K562 (cell line): ENCODE data around the gene NAGS.

Experiments
- CEBPB ChIP-seq: fragments of 450-650 bp; IDR thresholded peaks from 2 replicates; pipeline ENCODE4 v1.6.1; 2016; ENCODE audit warnings: missing genetic modification characterization, missing compliant biosample characterization
- CREB1 ChIP-seq, 2 experiments: sonication (generic) in 1 of 2; formaldehyde crosslinking in 1 of 2; IDR thresholded peaks; 2 replicates each; pipeline versions ENCODE4 v1.6.1 to v1.8.0; 2012 to 2022; ENCODE audit warnings: inconsistent platforms in 1 of 2, mild to moderate bottlenecking in 1 of 2, missing genetic modification reagents in 1 of 2, moderate library complexity in 1 of 2
- ELF4 ChIP-seq: fragments of 450-650 bp; formaldehyde crosslinking; IDR thresholded peaks from 2 replicates; pipeline ENCODE4 v1.4.0; 2022; ENCODE audit warnings: missing genetic modification characterization
- KDM2B ChIP-seq: fragments of 250-450 bp; sonication (Bioruptor Pico); IDR thresholded peaks from 2 replicates; pipeline ENCODE4 v1.8.0; 2021; ENCODE audit warnings: mild to moderate bottlenecking, moderate library complexity
- KLF10 ChIP-seq: fragments of 250-450 bp; sonication (Bioruptor Pico); IDR thresholded peaks from 2 replicates; pipeline ENCODE4 v1.6.1; 2021; ENCODE audit warnings: matching md5 sums
- NCOA2 ChIP-seq, 2 experiments: fragments of 450-650 bp; IDR thresholded peaks; 2 replicates each; pipeline ENCODE4 v1.6.1; 2018; ENCODE audit warnings: mild to moderate bottlenecking in 2 of 2, moderate library complexity in 1 of 2; ENCODE audit not compliant: partially characterized antibody in 2 of 2
- POLR2A ChIP-seq: fragments of 450-650 bp; conservative IDR thresholded peaks from 2 replicates; pipeline ENCODE4 v1.6.1; 2016
- RAD21 ChIP-seq, 2 experiments: fragments of 250-450 bp in 1 of 2; fragments of 450-650 bp in 1 of 2; sonication (Bioruptor Pico) in 1 of 2; formaldehyde crosslinking in 1 of 2; IDR thresholded peaks in 1 of 2; conservative IDR thresholded peaks in 1 of 2; 2 replicates each; pipeline versions ENCODE4 v1.4.0 to v1.8.0; 2020 to 2022; ENCODE audit warnings: mild to moderate bottlenecking in 2 of 2, moderate library complexity in 1 of 2
- ZBTB8A ChIP-seq: fragments of 450-650 bp; IDR thresholded peaks from 2 replicates; pipeline ENCODE4 v1.6.1; 2018; ENCODE audit warnings: mild to moderate bottlenecking, moderate library complexity; ENCODE audit not compliant: partially characterized antibody
- TF ChIP-seq, protein P1 (sequence below), 3 experiments: IDR thresholded peaks in 2 of 3; conservative IDR thresholded peaks in 1 of 3; 2 replicates each; pipeline ENCODE4 v1.5.1; 2011 to 2012; ENCODE audit warnings: low read length in 3 of 3, mild to moderate bottlenecking in 3 of 3, control low read depth in 2 of 3, improper control_type of control experiment in 1 of 3, inconsistent platforms in 1 of 3, low read depth in 1 of 3, mixed read lengths in 1 of 3, moderate library complexity in 1 of 3; ENCODE audit not compliant: insufficient read depth in 2 of 3
- TF ChIP-seq, protein P2 (sequence below): sonication (generic); formaldehyde crosslinking; IDR thresholded peaks from 2 replicates; pipeline ENCODE4 v1.9.0; 2022; ENCODE audit warnings: mild to moderate bottlenecking, missing genetic modification reagents
- TF ChIP-seq, protein P3 (sequence below): fragments of 450-650 bp; formaldehyde crosslinking; IDR thresholded peaks from 2 replicates; pipeline ENCODE4 v1.4.0; 2020; ENCODE audit warnings: mild to moderate bottlenecking, moderate library complexity
- TF ChIP-seq, protein P4 (sequence below): sonication (generic); formaldehyde crosslinking; IDR thresholded peaks from 2 replicates; pipeline ENCODE4 v1.8.1; 2022; ENCODE audit warnings: missing genetic modification reagents

DNA sequence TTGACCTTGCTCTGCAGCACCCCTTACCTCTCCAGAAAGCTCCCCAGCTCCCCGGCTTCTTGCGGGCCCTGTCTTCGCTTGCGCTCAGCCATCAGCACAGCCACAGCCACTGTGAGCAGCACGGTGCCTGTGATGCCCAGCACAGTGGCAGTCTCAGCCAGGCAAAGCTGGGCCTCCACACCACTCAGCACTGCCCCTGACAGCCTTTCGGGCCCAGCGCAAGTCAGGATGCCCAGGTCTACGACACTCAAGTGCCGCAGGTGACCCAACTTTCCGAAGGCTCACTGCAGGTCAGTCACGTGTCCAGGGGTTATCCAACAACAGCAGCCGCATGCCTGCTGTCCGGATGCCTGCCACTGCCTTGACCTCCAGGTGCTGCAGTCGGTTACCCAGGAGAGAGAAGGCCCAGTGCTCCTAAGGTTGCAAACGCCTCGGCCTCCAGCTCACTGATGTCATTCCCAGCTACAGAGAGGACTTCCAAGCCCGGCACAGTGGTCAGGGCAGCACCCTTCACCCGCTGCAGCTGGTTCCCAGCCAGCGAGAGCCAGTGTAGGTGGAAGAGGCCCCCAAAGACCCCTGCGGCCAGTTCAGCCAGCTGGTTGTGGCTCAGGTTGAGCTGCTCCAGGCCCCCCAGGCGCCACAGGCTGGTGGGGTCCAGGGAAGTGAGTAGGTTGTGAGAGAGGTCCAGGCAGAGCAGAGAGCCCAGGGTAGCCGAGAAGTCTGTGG, 19.3 kb downstream of the NAGS start:
- TF ChIP-seq KDM2B (CRISPR knock-in tag) (no peak), CREB1 (IDR thresholded peaks at IDR 0.05) (no peak), CREB1 (CRISPR knock-in tag; IDR thresholded peaks at IDR 0.05) (no peak), NCOA2 (IDR thresholded peaks at IDR 0.05; ENCODE audit: partially characterized antibody in 2 of 2) (no peak), RAD21 (CRISPR knock-in tag; conservative IDR thresholded peaks at IDR 0.05 in 1 of 2, IDR thresholded peaks at IDR 0.05 in 1 of 2) (no peak), CEBPB (tag) (no peak), ELF4 (CRISPR knock-in tag) (no peak), POLR2A (no peak), KLF10 (CRISPR knock-in tag) (no peak), ZBTB8A (no peak)
- TF ChIP-seq, protein P1, sequence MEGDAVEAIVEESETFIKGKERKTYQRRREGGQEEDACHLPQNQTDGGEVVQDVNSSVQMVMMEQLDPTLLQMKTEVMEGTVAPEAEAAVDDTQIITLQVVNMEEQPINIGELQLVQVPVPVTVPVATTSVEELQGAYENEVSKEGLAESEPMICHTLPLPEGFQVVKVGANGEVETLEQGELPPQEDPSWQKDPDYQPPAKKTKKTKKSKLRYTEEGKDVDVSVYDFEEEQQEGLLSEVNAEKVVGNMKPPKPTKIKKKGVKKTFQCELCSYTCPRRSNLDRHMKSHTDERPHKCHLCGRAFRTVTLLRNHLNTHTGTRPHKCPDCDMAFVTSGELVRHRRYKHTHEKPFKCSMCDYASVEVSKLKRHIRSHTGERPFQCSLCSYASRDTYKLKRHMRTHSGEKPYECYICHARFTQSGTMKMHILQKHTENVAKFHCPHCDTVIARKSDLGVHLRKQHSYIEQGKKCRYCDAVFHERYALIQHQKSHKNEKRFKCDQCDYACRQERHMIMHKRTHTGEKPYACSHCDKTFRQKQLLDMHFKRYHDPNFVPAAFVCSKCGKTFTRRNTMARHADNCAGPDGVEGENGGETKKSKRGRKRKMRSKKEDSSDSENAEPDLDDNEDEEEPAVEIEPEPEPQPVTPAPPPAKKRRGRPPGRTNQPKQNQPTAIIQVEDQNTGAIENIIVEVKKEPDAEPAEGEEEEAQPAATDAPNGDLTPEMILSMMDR (IDR thresholded peaks at IDR 0.05 in 2 of 3, conservative IDR thresholded peaks at IDR 0.05 in 1 of 3; ENCODE audit: insufficient read depth in 2 of 3, low read depth in 1 of 3, low read length in 3 of 3): no peak
- TF ChIP-seq, protein P2, sequence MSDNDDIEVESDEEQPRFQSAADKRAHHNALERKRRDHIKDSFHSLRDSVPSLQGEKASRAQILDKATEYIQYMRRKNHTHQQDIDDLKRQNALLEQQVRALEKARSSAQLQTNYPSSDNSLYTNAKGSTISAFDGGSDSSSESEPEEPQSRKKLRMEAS (CRISPR knock-in tag): no peak
- TF ChIP-seq, protein P3, sequence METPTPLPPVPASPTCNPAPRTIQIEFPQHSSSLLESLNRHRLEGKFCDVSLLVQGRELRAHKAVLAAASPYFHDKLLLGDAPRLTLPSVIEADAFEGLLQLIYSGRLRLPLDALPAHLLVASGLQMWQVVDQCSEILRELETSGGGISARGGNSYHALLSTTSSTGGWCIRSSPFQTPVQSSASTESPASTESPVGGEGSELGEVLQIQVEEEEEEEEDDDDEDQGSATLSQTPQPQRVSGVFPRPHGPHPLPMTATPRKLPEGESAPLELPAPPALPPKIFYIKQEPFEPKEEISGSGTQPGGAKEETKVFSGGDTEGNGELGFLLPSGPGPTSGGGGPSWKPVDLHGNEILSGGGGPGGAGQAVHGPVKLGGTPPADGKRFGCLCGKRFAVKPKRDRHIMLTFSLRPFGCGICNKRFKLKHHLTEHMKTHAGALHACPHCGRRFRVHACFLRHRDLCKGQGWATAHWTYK: no peak
- TF ChIP-seq, protein P4, sequence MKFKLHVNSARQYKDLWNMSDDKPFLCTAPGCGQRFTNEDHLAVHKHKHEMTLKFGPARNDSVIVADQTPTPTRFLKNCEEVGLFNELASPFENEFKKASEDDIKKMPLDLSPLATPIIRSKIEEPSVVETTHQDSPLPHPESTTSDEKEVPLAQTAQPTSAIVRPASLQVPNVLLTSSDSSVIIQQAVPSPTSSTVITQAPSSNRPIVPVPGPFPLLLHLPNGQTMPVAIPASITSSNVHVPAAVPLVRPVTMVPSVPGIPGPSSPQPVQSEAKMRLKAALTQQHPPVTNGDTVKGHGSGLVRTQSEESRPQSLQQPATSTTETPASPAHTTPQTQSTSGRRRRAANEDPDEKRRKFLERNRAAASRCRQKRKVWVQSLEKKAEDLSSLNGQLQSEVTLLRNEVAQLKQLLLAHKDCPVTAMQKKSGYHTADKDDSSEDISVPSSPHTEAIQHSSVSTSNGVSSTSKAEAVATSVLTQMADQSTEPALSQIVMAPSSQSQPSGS (CRISPR knock-in tag): no peak
